ENCODE data around the gene DVL1. TPM values are rescaled to one million over a fixed set of nuclear protein-coding genes. Genes with fewer than 3 reads are reported as not detected.

The DVL1 gene
- polyA plus RNA-seq, 1 donor: 48.7 TPM

DNA sequence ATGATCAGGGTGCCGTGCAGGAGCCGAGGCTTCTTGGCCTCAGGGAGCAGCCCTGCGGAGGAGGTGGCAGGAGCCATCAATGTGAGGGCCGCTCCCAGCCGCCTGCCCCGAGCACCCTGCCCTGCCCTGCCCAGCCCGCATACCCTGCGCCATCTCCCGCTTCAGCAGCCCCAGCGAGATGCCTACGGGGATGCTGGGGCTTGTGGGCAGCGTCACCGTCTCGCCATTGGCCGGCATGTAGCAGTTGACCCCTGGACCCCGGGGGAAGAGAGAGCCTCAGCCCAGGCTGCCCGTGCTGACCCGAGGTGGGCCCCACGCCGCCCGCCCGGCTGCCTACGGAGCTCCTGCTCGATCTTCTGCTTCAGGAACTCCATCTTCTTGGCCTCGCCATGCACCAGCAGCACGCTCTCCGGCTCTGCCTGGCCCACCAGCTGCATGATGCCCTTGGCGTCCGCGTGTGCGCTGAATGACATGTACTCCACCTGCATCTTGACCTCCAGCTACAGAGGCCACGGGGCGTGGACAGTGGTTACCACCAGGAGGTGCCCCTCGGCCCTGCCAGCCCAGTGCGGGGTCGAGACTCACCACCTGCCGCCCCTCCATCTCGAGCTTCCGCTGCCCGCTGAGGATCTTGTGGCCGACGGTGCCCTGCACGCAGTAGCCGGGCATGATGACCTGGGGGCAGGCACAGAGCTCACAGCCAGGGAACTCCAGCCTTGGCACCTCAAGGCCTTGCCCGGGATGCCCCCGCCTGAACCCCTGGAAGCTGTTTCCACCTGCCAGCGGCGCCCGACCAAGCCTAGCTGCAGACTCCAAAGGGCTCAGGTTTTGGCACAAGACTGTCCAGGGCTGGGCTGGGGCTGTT, 36.5 kb downstream of the DVL1 start:
- no peak for DNase-seq (ENCODE audit: low read depth)

DNA sequence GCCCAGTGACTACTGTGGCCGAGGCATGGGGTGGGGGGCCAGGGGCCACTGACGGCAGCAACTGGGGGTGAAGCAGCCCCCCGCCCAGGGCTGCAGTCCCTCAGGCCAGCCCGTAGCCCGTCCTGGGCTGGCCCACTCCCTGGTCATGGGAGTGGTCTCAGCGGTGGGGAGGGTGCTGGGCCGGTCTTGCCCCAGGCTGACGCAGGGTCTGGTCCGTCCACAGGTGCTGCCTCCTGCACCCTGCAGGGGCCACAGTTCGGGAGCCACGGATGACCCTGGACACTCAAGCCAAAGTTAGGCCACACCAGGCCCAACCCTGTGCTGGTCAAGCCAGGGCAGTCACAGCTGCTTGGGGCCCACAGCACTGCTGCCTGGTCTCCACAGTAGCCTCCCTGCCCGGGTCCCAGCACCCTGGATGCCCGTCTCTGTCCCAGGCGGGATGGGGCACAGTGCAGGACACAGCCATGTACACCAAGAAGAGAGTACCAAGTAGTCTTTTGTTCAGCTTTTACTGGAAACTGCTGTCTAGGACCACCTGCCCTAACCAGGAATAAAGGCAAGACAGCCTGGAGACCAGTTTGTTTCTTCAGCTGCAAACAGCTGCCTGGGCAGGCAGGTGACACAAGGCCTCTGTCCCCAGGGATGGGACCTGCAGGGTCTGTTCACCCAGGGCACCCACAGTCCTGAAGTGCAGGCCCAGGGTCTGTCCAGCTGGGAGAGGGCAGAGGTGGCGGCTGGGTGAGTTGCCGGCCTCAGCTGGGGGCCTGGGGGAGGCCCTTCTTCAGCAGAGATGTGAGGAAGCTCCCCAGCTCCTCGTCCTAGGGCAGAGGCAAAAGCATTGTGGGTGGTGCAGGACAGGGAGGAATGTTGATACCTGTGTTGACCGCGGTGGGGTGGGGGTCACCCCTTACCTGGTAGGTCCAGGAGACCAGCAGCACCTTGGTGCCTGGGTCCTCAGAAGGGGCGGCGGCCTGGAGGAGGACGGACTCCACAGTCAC, 37.8 kb downstream of the DVL1 start:
- no peak for DNase-seq (ENCODE audit: low read depth)

DNA sequence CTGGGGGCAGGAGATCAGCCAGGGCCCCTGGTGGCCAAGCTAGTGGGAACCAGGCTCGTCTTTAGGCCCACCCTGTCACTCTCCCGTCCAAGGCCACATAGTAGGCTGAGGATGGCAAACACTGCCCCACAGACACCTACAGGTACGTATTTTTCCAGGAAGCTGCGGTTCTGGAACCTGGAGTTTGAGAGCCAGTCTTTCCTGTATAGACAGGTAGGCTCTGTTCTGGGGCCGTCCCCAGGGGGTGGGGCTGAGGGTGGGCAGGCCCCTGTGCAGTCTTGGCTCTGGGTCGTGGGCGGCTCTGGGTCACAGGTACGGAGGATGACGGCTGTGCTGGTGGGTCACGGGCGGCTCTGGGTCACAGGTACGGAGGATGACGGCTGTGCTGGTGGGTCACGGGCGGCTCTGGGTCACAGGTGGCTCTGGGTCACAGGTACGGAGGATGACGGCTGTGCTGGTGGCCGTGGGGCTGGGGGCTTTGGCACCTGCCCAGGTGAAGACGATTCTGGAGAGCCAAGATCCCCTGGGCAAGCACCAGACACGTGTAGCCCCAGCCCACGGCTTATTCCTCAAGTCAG, 38.7 kb downstream of the DVL1 start:
- no peak for DNase-seq (ENCODE audit: low read depth)

DNA sequence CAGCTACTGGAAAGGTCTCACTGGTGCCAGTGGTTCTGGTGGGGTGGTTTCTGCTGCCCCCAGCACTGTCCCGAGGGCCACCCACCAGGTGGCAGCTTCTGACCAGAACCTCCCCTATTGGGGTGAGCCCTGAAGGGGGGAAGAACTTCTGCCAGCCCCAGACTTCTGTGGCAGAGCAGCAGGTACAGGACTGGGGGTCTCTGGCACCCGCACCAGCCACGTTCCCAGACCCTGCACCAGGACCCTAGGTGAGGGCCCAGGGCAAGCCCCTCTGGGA, 39.2 kb downstream of the DVL1 start:
- DNase-seq (ENCODE audit: low read depth): no peak

DNA sequence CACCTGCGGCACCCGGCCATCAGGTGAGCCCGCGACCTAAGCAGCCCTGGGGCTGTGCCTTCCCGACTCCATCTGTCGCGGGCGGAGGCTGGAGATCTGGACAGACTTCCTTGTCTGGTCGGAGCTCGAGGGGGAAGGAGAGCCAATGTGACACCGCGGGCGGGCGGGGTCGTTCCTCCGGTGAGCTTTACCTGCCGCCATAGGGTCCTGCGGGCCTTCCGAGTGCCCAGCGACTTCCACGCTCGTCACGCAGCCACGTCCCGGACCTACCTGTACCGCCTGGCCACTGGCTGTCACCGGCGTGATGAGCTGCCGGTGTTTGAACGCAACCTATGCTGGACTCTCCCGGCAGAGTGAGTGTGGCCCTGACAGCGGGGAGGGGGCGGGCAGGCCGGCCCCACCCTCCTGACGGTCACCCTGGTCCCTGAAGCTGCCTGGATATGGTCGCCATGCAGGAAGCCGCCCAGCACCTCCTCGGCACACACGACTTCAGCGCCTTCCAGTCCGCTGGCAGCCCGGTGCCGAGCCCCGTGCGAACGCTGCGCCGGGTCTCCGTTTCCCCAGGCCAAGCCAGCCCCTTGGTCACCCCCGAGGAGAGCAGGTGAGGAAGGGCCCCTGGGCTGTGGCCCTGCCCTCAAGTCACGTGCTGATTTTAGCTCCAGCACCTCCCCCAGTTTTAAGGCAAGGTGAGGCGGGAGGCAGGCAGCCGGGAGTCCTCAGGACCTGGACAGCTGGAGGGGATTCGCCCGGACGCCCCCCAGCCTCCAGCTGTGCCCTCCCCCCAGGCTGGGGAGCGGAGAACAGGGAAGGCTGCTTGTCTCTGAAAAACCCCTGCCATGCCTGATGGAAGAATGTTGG, 39.7 kb downstream of the DVL1 start:
- no peak for DNase-seq (ENCODE audit: low read depth)

DNA sequence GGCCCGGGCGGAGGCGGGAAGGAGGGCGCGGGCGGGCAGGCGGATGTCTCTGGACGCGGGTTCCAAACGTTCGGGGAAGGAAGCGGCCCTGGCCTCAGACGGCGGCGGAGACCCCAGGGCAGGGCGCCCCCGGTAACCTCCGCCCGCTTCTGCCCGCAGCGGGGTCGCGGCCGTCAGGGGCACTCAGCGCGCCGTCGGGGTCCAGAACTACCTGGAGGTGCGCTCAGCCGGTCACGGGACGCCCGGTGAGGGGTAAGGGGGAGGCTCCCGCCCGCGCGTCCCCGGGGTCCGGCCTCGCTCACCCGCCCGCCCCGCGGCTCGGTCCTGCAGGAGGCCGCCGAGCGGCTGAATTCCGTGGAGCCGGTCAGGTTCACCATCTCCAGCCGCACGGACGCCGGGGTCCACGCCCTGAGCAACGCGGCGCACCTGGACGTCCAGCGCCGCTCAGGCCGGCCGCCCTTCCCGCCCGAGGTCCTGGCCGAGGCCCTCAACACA, 40.4 kb downstream of the DVL1 start:
- no peak for DNase-seq (ENCODE audit: low read depth)

DNA sequence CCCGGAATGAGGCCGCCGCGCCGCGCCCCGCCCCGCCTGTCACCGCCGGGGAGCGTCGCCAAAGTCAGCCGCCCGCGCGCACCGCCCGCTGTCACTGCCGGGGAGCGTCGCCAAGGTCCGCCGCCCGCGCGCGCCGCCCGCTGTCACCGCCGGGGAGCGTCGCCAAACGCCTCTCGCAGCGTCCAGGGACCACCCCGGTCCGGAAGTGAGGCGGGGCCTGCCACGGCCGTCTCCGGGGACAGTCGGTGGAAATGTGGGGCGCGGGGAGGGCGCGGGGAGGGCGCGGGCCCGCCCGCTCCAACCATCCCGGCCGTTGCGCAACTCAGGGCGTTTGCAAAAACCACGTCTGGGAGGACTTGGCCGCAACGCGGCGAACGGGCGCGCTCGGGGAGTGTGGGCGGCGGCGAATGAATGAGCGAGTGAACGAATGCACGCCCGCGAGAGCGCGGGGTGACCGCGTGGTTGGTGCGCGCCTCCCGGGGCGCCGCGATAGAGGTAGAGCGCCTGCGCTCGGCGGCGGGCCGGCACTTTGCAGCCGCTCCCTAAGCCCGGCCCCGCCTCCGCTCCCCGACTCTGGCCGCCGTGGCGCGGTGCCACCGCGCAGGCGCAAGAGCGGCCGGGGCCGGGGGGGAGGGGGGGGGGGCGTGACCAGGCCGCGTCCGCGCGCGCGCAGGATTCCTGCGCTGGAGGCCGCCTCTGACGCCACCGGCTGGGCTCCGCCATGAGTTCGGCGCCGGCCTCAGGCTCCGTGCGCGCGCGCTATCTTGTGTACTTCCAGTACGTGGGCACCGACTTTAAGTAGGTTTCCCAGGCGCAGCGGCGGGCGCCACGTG, 41.1 kb downstream of the DVL1 start, which contains the start of the genes ACAP3 and PUSL1:
TSS of gene ACAP3 (minus strand) at position 8 of the 833 bp plus-strand sequence. CDS start 115 bp downstream, outside the sequence.
TSS of gene PUSL1 (plus strand) at position 675 of the 833 bp plus-strand sequence. CDS start at position 722, 47 bp downstream.
- DNase-seq (ENCODE audit: low read depth): peak; percentile 83

DNA sequence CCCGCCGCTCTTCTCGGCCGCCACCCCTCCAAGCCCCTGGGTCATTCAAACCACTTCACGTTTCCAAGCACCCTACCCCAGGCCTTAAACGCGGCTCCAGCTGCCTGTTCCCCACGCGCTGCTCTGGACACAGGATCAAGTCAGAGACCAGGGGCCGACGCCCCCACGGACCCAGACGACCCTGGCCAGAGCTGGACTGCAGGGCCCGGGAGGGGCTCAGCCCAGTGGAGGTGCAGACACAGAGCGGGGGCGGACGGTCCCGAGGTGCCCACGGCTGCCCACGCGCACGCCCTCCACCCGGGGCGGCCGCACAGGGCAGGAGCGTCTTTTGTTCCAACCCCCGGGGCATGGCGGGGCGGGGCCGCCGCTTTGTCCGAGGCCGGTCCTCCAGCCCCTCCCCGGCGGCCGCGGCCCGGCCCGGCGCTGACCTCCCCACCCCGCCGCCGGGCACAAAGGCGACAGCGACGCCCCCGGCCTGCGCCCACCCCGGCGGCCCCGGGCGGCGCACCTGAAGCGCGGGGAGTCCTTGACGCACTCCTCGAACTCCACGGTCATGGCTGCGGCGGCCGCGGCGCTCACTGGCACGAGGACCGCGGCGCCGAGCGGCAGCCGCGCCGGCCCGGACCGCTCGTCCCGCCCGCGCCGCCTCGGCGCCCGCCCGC, 41.8 kb downstream of the DVL1 start:
- DNase-seq (ENCODE audit: low read depth): no peak

DNA sequence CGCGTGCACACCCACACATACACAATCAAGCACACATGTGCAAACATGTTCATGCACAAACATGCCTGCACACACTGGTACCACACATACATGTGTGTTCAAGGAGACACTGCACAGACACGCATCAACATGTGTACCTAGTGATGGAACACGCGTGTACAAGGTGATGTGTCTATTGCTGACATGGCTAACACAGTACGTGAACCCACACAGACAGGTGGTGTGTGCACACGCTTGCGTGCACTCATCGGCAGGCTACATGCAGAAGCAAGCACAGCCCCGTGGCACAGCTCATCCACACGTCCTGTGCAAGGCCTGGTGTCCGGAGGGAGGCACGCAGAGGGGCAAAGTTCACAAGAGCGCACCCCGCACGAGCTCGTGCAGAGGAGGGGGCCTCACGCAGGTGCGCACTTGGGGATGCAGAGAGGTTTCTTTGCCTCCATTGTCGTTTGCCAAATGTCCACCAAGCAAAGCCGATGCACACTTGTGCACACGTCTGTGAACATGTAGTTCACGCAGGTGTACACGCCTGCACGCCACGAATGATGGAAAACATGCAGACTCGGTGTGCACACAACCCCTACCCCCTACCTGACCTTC, 42.5 kb downstream of the DVL1 start:
- no peak for DNase-seq (ENCODE audit: low read depth)

DNA sequence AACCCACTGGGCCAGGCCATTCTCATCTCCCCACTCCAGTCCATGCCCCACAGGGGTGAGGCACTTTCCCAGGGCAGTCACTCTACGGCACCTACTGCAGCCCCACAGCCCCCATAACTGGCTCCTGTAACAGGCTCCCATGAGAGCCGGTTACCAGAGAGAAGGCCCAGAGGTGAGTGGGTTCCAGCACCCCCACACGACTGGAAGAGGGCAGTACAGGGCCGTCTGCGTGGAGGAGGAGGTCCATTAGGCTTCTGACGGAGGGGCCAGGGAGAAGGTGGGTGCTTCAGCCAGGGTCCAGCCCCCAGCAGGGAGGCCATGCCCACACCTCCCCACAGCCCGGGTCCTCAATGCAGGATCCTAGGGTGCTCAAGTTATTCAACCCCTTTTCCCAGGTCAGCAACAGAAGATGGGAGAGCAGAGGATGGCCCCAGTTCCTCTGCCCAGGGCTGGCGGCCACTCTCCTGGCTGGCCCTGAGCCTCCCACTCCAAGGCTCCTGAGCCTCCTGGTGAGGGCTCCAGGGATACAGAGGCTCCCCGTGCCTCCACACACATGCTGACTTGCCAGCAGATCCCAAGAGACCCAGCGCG, 43.1 kb downstream of the DVL1 start:
- DNase-seq (ENCODE audit: low read depth): no peak

DNA sequence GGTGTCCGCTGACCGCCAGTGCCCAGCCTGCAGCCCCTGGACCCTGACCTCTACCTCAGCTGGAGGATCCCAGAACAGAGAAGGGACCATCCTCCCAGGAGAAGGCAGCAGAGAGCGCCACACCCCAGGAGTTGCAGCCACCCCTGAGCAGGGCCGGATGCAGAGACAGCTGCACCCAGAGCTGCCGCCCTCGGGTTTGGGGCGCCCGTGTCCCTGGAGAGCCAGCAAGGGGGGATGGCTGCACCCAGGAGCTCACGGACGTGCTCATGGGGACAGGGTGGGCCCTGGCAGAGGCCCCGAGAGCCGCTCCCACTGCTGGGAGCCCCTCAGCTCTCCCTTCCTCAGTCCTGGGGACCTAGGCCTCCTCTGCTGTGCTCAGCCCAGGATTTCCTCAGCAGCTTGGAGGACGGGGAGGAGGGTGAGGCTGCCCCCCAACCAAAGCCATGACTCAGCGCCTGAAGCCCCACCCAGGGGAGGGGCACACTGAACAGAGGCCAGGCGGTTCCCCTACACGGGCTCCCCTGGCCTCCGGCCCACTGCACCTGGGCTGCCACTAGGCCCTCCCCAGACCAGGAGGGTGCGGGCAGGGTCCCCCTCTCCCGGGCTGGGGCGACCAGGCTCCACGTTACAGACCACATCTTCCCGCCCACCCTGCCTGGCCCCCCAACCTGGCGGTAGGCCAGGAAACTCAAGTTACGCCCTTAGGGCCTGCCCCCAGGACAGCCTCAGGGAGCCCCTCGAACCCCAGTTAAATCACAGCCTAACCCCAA, 43.7 kb downstream of the DVL1 start:
- DNase-seq (ENCODE audit: low read depth): no peak

DNA sequence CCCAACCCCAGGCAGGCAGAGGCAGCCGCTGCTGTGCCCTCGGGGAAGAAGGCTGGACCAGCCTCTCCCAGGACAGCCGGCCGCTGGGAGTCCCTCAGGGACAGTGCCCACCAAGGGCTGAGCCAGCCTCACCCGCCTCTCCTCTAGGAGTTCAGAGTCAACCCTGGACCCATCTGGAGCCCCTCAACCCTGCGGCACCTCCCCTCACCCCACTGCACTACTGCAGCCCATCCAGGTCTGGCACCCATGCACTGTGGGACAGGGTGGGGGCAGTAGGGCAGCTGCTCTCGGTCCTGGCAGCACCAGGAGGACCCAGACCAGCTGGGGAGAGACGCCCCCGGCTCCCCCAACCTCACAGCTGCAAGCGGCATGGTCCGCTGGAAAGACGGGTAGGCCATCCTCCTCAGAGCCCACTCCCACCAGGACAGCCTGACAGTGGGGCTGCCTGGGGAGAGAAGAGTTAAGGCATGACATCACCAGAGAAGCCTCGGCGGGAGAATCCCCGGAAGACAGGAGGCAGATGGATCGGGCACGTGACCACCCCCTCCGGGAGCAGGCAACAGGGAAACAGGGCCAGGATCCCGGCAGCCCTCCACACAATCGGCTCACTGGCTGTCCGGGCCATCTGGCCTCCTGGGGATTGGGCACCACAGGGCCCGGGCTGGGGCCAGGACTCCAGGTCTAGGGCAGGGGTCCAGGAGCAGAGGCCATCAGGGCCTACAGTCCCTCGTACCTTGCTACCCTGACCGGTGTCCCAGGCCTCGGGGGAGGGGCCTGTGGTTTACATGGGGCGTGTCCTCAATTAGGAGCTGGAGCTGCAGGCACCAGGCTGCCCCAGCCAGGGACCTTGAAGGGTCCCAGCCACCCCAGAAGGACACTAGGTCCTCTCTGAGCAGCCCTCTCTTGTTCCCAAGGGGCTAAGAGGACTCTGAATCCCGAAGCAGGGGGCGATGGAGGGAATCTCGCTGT, 44.6 kb downstream of the DVL1 start:
- DNase-seq (ENCODE audit: low read depth): no peak

DNA sequence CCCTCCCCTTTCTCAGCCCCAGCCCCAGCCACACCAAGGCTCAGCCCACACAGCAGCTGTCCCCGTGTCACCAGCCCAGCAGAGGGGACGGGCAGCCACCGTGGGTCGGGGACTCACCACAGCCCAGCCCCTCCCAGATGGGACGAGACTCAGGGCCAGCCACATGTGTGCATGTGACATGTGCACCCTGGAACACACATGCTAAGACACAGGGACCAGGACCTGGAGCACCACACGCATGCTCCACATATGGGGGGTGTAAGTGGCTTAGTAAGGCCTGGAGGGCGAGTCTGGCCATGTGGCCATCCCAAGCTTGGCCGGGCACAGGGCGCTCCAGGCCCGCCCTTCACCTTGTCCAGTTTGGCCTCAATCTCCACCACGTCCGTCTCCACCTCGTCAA, 45.5 kb downstream of the DVL1 start:
- no peak for DNase-seq (ENCODE audit: low read depth)

DNA sequence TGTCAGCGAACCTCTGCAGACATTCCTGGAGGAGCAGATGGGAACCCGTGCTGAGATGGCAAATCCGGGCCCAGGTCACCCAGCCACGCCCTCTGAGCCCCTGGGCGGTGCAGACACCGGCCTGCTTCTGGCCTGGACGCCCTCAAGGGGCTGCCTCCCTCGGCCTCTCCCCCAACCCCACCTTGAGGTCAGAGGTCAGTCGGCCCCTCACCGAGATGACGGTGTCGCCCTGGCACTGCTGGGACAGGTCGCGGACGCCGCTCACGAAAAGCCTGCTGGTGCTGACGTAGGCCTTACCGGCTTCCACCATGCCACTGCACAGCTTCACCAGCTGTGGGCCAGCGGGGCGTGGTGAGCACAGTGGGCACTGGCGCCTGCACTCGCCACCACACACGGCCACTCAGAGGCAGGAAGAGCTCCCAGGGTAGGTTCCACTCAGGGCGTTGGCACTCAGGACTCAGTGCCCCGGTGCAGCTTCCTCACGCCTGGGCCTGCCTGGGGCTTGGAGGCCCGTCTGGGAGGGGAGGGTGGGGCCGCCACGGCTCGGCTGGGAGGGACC, 46.2 kb downstream of the DVL1 start:
- no peak for DNase-seq (ENCODE audit: low read depth)

DNA sequence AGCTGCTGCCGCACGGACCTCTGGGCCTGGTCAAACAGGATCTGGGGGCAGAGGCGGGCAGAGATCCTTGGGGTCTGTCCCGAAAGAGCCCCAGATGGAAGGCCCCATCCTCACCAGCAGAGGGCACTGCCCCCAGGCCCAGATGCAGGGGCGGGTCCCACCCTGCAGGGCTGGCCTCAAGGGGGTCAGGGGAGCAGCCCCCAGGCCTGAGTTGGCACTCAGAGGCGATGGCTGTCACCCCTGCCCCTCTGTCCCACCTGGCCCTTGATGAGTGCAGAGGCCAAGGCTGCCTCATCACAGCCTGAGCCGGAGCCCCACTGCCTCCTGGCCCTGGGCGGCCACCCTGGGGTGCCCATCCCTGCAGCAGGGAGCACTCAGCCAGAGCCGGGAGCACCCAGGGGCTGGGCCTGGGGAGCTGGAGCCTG, 47.2 kb downstream of the DVL1 start:
- no peak for DNase-seq (ENCODE audit: low read depth)

DNA sequence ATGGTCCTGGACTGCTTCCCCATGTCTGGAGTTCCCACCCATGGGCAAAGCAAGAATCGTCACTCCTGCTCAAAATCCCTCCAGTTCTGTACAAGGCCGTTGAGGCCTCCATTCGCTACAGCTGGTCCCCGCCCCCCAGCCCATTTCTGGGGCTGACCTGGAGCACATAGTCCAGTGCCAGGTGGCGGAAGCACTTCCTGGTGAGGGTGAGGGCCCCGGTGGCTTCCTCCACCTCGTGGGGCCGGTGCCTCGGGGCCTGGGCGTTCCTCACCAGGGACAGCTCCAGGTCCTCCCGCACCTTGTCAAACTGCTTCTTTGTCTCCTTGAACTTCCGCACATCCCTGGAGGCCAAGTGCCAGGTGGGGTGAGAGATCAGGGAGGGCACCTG, 48.9 kb downstream of the DVL1 start:
- no peak for DNase-seq (ENCODE audit: low read depth)

Data from forelimb muscle (tissue), 1 donor.